ENCODE data around the gene CCNY.
"Not testable (repeated sequence)": the region's sequence is repeated elsewhere in the genome, so short reads cannot be mapped to it uniquely, and the experiment has no call there.

CCNY gene

GRCh38 chr10:35336084-35336831, at the start of gene CCNY:
Gene CCNY (plus strand): TSS chr10:35336509. CDS start chr10:35337054, 545 bp downstream.
- FAIRE-seq = no peak

DNA sequence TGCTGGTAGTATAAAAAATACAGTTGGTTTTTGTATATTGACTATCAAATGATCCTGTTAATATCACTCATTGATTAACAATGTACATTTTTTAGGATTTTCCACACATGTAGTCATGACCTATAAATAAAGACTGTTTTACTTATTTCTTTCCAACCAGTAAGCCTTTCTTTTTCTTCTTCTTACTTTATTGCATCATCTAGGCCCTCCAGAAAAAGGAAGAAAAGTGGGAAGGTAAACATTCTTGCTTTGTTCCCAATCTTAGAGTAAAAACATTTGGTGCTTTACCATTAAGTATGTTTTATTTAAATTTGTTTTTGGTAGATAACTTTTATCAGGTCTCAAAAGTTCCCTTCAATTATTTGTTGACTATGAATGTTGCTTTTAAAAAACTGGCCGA, 47.1 kb upstream of the CCNY start:
- FAIRE-seq = no peak

DNA sequence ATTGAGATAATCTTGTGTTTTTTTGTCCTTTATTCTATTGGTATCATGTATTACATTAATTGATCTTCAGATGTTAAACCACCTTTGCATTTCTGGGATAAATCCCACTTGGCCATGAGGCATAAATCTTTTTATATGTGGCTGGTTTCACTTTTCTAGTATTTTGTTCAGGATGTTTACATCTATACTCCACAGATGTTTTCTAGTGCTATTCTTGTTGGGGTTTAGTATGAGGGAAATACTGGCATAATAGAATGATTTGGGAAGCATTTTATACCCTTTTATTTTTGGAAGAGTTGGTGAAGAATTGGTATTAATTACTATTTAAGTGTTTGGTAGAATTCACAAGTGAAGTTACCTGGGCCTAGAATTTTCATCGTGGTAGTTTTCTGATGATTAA, 41.8 kb upstream of the CCNY start:
- FAIRE-seq = no peak

DNA sequence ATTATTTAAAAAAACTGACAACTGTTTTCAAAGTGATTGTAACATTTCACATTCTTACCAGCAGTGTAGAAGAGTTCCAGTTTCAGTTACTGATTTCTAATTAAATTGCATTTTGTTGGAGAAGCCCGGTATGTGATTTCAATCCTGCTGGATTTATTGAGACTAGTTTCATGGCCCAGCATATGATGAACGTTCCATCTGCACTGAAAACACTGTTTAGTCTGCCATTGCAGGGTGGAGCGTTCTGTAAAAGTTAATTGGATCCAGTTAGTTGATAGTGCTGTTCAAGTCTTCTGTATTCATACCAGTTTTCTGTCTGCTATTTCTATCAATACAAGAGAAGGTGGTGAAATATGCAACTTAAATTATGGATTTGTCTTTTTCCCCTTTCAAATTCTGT, 37.3 kb upstream of the CCNY start:
- no peak for FAIRE-seq

DNA sequence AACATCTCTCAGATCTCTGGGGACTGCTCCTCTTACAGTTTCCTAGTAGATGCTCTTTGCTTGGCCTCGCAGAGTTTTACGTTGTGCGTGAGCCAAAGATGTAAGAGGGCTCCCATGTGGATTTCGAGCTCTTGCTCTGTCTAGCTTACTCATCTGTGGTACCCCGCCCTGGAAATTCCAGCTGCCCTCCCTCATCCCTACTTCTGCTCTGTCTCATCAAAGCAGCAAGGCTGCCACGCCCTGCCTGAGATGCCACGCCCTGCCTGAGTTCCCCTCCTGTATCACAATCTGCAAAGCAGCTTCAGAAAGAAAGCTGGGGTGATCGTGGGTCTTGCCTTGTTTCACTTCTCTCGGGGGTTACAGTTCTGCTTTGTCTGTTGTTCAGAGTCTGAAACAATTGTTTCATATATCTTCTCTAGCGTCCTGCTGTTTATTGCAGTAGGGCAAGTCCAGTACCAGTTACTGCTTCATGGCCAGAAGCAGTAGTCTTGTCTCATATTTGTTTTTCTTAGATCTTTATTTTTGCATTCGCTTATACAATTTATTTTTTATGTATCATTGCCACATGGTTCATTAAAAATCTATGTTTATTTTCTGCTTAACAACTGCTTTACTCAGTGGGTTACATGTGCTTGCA, 36.1 kb upstream of the CCNY start:
- FAIRE-seq = no peak

DNA sequence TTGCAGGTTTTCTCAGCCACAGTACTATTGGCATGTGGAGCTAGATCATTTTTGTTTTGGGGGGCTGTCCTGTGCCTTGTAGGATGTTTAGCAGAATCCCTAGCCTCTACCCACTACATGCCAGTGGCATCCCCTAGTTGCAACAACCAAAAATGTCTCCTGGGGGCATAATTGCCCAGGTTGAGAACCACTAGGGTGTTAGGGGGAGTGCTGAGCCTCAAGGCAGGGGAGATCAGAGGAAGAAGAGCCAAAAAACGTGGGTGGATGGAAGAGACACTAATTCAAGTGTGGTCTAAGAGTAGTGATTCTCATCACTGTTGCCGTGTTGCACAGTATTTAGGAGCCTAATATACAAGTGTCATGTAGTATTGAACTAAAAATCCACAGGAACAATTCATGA, 31.7 kb upstream of the CCNY start:
- FAIRE-seq = no peak

DNA sequence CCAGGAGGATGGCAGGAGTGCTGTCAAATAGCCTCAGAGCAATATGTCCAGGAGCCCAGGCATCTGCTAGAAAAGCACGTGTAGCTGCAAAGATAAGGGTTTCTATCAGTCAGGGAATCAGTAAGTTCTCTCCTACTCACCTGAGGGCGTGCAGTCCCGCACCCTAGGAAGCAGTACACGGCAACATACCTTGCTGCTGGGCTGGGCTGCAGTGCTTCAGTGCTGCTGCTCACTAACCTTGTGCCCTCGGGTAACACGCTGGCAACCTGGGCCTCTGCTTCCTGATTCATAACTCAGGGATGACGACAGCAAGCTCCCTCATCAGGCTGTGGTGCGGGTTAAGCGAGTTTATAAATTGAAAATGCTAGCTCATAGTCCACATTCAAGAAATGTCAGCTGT, 29.5 kb upstream of the CCNY start:
- no peak for FAIRE-seq

GRCh38 chr10:35307297-35307696, 29.0 kb upstream of the CCNY start:
- no peak for FAIRE-seq

- no peak for FAIRE-seq
Measured at GRCh38 chr10:35308809-35309208, 27.5 kb upstream of the CCNY start.

GRCh38 chr10:35314142-35314541, 22.2 kb upstream of the CCNY start:
- FAIRE-seq = not testable (repeated sequence)

- not testable (repeated sequence) for FAIRE-seq
Measured at GRCh38 chr10:35315235-35315634, 21.1 kb upstream of the CCNY start.

- FAIRE-seq = no peak
Measured at GRCh38 chr10:35316218-35316967, 19.9 kb upstream of the CCNY start.

- no peak for FAIRE-seq
Measured at GRCh38 chr10:35318551-35318950, 17.8 kb upstream of the CCNY start.

DNA sequence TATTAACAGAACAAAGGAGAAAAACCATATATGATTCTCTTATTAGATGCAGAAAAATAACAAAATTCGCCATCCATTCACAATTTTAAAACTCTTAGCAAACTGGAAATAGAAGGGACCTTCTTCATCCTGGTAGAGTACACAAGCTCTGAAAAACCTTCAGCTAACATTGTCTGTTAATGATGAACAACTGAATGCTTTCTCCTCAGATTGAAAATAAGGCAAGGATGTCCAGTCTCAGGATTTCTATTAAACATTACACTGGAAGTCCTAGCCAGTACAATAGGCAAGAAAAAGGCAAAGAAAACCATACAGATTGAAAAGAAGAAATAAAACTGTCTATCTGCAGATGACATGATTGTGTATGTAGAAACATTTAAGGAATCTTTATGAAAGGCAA, 16.0 kb upstream of the CCNY start:
- FAIRE-seq = no peak

DNA sequence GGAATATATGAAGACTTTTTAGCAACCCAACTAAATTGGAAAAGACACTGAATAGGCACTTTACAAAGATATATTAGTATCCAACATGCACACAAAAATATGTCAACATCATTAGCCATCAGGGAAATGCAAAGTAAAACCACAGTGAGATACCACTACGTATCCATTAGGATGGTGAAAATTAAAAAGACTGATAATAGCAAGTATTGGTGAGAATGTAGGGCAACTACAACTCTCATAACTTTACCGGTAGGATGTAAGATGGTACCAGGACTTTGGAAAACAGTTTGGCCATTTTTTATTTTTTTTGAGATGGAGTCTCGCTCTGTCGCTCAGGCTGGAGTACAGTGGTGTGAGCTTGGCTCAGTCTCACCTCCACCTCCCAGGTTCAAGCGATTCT, 13.7 kb upstream of the CCNY start:
- FAIRE-seq = no peak

DNA sequence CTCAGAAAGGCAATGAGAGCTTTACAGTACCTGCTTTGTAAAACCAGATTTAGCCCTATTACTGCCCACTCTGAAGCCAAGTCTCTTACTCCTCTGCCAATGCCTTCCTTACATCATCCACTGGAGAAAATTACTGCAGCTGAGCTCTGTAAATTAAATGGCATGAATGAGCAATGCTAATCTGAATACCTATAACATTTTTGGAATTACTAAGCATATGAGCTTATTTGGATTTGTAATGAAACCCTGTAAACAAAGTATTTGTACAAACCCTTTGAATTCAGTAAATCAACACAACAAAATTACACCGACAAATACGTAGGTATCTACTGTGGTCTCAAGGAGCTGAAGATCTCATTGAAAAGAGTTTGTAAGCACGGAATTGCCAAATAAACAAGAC, 12.1 kb upstream of the CCNY start:
- no peak for FAIRE-seq

DNA sequence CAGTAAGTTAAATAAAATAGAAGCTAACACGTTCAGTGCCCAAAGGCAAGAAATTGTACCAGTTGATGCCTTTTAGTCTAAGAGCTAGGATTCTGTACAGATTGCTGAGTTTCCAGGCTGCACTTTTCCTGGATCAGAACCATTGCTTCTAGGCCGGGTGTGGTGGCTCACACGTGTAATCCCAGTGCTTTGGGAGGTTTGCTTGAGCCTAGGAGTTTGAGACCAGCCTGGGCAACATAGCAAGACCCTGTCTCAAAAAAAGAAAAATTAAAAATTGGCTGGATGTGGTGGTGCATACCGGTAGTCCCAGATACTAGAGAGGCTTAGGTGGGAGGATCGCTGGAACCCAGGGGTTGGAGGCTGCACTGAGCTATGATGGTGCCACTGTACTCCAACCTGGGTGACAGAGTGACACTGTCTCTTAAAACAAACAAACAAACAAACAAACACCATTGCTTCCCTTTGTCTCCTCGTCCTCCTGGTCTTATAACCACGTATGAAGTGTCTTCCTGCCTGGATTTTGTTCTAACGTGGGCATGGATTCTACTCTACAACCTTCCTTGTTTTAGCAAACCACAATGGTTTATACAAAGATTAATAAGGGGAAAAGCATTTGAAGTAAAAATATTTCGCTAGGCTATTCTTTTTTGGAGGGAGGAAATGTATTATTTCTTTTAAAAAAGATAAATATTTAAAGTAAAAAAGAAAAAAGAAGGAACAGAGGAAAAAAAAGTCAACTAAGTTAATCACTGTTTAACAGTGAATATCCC, 9.7 kb upstream of the CCNY start:
- no peak for FAIRE-seq

GRCh38 chr10:35327790-35328403, 8.4 kb upstream of the CCNY start:
- FAIRE-seq = no peak

DNA sequence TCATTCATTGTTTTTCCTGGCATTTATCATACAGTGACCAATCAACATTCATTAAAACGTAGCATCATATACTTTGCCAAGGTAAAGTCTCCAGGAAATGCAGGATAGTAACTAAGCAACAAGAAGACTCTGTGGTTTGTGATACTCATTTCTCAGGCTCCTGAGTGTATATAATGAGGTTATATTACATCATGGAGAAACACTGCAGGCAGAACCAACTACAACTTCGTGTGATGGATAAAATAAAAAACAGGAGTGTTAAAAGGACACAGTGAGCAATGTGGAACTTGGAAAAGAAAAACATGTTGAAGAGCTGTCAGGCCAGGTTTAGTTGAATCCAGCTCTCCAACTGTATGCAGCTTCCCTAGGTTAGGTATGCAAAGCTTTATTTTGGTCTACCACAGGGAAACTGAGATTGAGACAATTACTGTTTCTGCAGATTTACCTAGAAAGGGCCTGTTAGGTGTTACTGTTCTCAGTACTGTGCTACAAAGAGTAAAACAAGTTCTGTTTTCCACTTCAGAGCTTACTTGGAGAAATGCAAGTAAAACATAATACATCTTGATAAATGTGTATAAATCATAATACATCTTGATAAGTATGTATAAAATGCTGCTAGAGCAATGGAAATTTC, 7.8 kb upstream of the CCNY start:
- peak; percentile 17 for FAIRE-seq

GRCh38 chr10:35329520-35329919, 6.8 kb upstream of the CCNY start:
- no peak for FAIRE-seq

- peak; percentile 71 for FAIRE-seq
Measured at GRCh38 chr10:35331894-35332640, 4.2 kb upstream of the CCNY start.

DNA sequence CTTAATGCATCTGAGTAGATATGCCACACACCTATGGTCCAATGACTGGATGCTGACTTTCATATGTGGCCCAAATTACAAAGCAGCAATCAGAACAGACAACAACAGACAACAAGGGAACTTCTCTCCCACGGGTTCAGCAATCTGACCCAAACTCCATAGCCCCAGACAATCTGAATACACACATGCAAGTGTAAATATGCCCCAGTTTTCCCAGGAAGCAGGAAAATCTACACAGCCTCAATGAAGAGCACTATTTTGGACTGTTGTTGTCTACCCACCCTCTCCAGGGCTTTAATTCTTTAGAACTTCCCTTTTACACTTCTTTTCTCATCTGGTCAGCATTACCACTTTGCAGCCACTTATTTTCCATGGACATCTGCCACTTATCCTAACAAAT, 2.0 kb upstream of the CCNY start:
- FAIRE-seq = no peak

Measured in islet of Langerhans (tissue), 1 donor.